A549 treated with Hydrocortisone at 1 μM for 4 hours (cell line): ENCODE data around the gene SDHB. TPM values are rescaled to one million over a fixed set of nuclear protein-coding genes. Genes with fewer than 3 reads are reported as not detected.

ENCODE experiments used
- total RNA-seq: library from RNA; stranded (reverse); fragments of 200-300 nt; extraction: Qiagen RNA extraction; gene quantifications from 5 replicates; pipeline ENCODE4 v1.2.3, GENCODE V29; 2022

SDHB gene
- 96.8 to 109 TPM (median 108 TPM) in 5 replicates for total RNA-seq

DNA sequence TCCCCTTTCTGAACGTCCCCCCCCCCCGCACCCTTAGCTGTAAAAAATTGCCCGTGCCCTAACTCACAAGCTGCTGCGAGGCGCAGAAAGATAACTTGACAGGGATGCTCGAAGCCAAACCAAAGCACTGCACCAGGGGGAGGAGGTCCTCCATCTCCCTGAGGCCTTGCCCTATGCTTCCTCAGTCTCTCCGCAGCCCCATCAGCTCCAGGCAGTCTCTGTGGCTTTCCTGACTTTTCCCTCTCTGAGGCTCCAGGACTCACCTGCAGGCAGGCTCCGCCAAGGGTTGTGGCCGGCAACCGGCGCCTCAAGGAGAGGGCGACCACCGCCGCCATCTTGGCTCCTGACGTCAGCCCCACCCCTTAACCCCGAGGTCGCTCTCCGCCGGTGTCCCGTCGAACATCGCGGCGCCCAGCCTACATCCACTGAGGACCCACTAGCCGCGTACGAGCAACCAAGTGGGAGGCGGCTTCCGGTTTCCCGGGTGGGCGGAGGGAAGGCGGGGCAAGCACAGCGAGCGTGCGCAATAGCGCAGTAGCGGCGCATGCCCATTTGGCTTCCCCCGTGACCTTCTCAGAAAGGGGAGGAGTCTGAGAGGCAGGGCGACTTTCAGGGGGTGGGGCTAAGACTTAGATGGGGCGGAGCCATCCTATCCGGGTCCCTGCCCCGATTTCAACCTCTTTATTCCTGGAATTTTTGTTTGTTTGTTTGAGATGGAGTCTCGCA lies at the start of gene SDHB:
TSS of gene SDHB (minus strand) at position 348 of the 726 bp plus-strand sequence. CDS start at position 335, 13 bp downstream.

GRCh38 chr1:17011439-17012307 lies 42.2 kb downstream of the SDHB start, which contains the start of gene ATP13A2:
TSS of gene ATP13A2 (minus strand) at chr1:17011928. CDS start at chr1:17011738, 190 bp downstream.

GRCh38 chr1:16980473-16981268 lies 73.2 kb downstream of the SDHB start, which contains the start of gene MFAP2:
TSS of gene MFAP2 (minus strand) at chr1:16980620. CDS start at chr1:16978273, 2,347 bp downstream.

Other genes with a start within 250 kb of the SDHB start
- gene RNU1-2, start 158.1 kb downstream of the SDHB start, total RNA-seq, result 6.1 to 30.4 TPM (median 9.0 TPM) in 3 of 5 replicates, not detected in the others
- gene CROCC, start 132.1 kb downstream of the SDHB start, total RNA-seq, result 6.6 to 8.0 TPM (median 7.6 TPM) in 5 replicates
- 0.54 to 1.2 TPM (median 0.95 TPM) in 5 replicates for gene MFAP2, start 73.4 kb downstream of the SDHB start, total RNA-seq
- gene ATP13A2, start 42.1 kb downstream of the SDHB start, total RNA-seq, result 24.1 to 30.0 TPM (median 27.4 TPM) in 5 replicates
- 0.89 to 1.2 TPM (median 1.00 TPM) in 5 replicates for gene PADI2, start 65.4 kb upstream of the SDHB start, total RNA-seq
- 0.98 to 1.7 TPM (median 1.2 TPM) in 5 replicates for gene PADI1, start 151.1 kb upstream of the SDHB start, total RNA-seq
- 0.71 to 1.2 TPM (median 0.95 TPM) in 5 replicates for gene PADI3, start 195.1 kb upstream of the SDHB start, total RNA-seq